GM12875 (cell line): Measurements from ENCODE around the gene SRI.
"Not testable (repeated sequence)": the region's sequence is repeated elsewhere in the genome, so short reads cannot be mapped to it uniquely, and the experiment has no call there.

Experiments
- H3K4me3 ChIP-seq: one replicate; pipeline ENCODE4 v1.5.1; 2011; ENCODE audit warnings: low read depth, low read length, control low read depth
- CTCF ChIP-seq: IDR thresholded peaks from 2 replicates; pipeline ENCODE4 v1.5.1; 2011; ENCODE audit warnings: low read depth, mild to moderate bottlenecking, control low read depth, inconsistent platforms, low read length, moderate library complexity, borderline replicate concordance; ENCODE audit not compliant: insufficient read depth

SRI gene

GRCh38 chr7:88167223-88167622 is 52.6 kb downstream of the SRI start:
- no peak overlapping the region for H3K4me3 ChIP-seq
- TF ChIP-seq CTCF: no peak

- H3K4me3 ChIP-seq: no peak overlapping the region
- TF ChIP-seq CTCF: no peak
These were observed 54.1 kb downstream of the SRI start for GRCh38 chr7:88165697-88166096.

- H3K4me3 ChIP-seq: not testable (repeated sequence)
These were observed 60.1 kb downstream of the SRI start for GRCh38 chr7:88159741-88160140.

- H3K4me3 ChIP-seq: no peak overlapping the region
- no peak for TF ChIP-seq CTCF
These were observed 63.5 kb downstream of the SRI start for GRCh38 chr7:88156356-88156755.

- H3K4me3 ChIP-seq: no peak overlapping the region
- TF ChIP-seq CTCF: no peak
These were observed 64.1 kb downstream of the SRI start for GRCh38 chr7:88155756-88156155.
